Measurements from ENCODE around the gene RALGAPA2.

RALGAPA2 gene

DNA sequence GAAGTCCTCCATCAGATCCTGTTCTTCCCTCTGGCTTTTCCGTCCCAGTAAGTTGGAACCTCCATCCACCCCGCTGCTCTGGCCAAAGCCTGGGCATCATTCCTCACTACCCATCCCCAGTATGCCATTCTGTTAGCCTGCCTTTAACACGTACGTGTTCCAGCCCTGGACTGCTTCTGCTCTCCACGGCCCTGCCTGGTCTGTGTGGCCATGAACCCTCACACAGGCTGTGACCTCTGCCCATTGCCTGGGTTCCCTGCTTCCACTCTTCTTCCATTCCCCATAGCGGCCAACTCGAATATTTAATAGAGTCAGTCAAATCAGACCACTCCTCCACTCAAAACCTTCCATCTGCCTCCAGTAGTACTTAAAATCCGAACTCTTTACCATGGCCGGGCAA, 29.4 kb downstream of the RALGAPA2 start:
- no peak for DNase-seq

DNA sequence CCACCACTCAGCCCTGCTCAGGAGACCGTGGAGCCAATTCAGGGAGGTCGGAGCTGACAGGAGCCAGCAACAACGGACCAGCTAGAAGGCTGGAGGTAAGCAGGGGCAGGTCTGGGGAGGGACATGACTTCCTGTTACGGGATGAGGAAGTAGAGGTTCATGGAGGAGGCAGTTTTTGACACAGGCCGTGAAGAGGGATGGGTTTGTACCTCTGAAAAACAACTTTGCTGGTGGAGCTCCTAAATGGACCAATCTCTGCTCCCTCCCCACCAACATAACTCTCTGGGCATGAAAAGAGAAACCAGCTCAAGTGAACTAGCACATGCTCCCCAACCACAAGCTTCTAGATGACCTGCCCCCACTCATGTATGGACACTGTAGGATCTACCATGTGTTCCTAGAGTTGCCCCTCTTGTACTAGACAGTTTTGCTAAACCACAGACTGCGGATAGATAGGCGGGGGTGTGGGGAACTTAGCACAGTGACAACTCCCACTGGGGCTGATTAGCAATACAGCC, 31.4 kb downstream of the RALGAPA2 start:
- DNase-seq = no peak

DNA sequence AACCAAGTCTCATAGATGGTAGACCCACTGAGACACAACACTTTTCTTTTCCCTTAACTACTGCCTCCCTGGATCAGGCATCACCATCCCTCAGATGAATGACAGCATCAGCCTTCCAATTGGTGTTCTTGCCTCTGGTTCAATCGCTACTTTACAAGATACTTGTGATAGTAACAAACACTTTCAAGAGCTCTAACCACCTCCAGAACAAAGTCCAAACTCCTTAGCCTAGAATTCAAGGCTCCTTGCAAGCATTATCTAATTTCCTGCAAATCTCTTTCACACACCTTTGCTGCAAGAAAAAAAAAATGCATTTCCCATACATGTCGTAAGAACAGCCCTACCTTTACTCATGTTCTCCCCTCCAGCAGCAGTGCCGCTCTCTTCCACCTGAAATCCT, 33.1 kb downstream of the RALGAPA2 start:
- no peak for DNase-seq

DNA sequence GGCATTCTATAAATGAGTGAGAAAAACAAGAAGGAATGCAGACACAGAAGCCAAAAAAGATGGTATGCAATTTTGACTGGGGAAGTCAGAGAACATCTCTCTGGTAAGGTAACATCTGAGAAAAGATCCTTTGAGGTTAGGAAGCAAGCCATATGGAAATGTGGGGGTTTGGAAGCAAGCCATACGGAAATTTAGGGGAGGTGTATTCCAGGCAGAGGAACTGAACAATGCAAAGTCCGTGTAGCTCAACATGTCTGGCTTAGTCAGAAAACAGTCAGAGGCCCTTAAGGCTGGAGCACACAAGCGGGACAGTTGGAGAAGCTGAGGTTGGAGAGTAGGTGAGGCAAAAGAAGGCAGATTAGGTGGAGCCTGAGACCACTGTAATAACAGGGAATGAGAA, 35.3 kb downstream of the RALGAPA2 start:
- no peak for DNase-seq

DNA sequence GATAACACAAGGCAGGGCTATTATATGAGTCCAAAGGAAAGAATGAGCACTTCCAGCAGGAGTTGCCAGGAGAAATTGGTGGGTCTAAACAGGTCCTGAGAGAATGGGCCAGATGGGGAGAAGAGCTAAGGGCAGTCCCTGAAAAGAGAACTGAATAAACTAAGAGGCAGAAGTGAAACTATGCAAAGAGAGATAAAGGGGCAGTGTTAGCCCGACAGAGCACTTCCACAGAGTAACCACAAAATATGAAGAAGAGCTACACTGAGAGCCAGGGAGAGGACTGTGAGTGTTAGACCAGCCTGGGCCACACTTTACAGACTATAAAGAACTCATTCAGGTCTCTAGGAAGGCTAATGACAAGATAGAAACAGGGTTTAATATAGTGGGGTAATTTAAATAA, 43.8 kb downstream of the RALGAPA2 start:
- DNase-seq = no peak

DNA sequence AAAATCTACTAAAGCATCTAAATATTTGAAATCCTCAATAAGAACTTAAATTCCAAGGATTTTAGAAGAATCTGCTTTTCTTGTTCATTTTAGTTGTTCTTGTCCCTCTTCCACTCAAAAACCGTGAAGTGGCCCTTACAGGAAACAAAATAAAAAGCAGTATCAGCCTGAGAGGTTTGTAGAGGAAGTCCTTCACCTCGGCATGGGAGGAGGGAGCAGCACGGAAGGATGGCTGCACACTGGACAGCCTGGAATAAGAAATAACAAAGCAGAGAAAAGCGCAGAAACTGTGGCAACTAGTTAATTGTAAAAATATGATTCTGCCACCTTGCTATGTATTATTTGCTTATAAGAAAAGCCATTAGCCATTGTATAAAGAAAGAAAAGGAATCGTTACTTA, 46.1 kb downstream of the RALGAPA2 start:
- DNase-seq = no peak

DNA sequence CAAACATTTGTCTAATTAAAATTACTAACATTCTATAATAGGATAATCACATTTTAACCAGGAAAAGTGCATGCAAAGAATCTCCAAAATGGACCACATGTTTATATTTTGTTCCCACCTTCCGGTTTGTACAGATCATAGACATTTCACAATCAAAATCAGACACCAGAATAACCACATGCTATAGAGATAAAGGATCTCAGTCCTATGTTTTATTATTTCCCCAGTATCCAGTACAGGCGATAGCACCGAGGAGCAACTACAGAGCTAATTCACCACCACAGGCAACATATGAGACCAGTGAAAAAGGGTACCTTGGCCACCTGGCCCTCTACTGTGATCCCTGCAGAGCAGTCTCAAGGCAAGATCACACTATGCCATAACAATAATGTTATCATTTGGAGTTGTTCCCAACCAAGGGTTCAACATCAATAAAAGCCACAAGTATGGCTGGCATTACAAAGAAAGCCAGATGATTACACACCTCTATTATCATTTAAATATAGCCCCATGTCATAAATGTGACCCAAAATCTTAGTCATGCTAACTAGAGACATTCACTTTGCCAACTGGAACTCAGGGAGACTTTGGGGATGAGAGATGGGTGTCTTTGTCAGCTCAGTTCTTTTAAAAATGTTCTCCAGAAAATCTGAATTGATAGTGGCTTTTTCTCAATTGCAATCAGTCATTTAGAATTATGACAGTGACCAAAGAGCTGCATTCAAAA, 46.7 kb downstream of the RALGAPA2 start:
- no peak for DNase-seq

DNA sequence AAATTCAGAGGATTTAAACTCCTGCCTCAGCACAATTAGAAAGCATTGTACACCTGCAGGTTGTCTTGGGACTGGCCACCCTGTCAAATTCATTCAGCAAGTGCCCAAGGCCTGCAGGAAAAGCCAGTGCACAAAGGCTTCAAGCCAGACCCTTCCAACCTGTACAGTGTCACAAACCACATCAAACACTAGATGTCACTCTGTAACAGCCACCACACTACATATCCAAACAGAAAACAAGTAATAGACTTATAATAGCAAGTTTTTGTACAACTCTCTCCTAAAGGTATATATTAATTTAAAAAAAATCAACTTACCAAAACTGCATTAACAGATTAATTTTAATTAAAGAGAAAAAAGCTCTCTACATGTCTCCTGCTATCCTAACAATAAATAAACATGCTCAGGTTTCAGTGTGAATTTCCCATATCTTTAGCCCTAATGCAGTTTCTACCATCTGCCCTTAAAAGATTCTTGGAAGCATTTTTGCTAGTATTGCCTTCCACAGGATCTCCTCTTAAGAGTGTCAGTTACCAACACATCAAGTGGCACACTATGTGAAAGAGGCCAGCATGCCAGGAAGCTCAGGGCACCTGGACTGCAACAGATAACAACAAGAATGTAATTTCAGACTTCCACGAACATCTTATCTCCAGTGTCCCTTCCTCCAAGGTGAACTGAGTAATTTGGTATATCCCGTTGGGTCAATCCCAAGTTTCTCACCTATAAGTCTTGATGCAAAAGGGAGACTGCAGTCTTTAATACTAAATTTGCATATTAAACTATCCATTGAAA, 47.5 kb downstream of the RALGAPA2 start:
- peak; percentile 21 for DNase-seq

DNA sequence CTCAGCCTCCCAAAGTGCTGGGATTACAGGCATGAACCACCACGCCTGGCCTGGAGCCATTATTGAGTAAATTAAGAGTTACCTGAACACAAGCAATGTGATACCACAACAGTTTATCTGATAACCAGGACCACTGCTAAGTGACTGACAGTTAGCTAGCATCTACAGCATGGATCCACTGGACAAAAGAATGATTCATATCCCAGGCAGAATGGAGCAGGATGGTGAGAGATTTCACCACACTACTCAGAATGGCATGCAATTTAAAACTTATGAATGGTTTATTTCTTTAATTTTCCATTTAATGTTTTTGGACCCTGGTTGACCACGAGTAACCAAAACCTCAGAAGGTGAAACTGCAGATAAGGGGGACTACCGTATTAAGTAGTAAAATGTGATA, 48.6 kb downstream of the RALGAPA2 start:
- no peak for DNase-seq

DNA sequence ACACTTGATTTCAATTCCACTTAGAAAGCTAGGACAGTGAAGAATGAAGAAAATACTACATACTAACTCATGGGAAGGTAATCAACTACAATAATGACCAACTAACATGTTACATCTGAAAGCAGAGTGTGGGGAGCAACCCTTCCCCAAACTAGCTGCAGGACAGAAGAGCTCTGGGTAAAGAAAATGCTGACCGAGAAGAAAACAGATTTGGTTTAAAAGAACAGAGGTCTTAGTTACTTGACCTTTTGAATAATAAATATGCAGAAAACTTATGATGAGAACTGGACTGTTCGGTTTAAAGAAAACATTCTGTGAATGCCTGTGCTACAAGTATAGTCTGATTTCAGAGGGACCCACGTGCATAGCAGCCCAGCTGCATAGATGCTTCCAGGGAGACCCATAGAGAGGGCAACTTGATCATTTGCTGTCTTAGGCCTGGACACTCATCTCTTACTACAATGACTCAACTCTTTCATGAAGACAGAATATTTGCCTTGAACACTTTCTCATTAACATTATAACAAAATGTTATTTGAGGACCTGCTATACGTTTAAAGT, 53.5 kb downstream of the RALGAPA2 start:
- DNase-seq = no peak

DNA sequence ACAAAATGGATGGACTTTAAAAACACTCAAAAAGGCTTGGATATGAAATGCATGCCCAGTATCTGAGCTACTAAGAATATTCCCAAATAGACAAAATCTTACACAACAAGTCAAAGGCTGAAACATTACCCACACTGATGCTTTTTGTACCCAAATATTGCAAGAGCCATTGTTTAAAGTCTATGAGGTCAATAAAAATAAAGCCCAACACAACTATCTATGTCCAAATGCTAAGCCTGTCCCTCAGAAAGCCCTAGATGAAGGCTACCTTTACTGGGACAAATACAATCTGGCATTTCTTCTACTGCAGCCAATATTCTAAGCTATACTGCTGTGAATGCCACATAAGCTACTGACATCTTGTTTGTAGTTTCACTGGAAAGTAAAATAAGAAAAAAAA, 54.3 kb downstream of the RALGAPA2 start:
- DNase-seq = no peak

DNA sequence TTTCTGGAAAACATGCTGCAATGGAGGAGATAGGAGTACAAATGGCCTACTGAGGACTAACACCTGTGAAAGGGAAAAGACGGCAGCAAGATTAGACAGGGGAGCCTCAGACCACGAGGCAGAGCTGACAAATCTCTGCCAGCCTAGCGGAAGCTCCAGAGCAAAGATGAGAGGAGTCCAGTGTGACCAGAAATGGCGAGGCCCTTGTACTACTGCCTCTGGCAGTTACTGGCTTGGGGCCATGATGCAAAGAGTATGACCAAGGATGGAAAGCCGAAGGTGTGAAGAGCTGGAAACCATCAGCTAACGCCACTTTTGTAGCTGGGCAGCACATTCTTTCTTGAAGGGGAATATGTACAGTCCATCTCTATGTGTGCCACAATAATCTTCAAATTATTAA, 55.4 kb downstream of the RALGAPA2 start:
- no peak for DNase-seq

DNA sequence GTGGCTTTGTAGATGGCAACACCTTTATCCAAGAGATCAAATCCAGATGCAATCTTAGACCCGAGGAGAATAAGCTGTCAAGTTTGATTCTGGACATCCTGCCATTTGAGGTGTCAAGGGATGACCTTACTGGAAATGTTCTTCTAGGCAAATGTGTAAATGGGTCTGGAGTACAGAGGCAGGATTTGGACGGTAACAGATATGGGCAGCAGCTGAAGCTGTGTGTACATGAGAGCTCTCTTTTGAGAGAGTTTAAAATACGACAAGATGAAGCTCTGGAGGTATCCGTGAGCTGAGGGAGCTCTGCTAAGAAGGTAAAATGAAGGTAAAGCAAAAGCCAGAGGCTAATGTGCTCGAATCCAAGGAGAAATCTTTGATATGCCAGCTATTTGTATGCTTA, 56.6 kb downstream of the RALGAPA2 start:
- no peak for DNase-seq

DNA sequence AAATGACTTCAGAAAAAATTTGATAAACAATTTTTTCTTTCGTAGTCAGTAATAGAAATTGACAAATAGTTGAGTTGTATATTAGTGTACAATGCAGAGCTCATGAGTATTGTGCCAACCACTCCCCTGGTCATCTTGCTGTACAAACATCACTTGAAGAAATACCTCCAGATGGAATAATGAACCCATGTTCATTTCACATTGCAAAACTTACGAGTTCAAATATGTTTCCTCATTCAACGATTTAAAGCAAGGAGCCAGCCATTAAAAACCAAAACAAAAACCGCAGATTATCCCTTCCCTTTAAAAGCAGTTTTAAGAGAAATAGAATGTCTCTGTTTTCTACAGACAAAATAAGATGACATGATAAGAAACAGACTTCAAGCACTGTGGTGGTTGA, 62.5 kb downstream of the RALGAPA2 start:
- DNase-seq = no peak

DNA sequence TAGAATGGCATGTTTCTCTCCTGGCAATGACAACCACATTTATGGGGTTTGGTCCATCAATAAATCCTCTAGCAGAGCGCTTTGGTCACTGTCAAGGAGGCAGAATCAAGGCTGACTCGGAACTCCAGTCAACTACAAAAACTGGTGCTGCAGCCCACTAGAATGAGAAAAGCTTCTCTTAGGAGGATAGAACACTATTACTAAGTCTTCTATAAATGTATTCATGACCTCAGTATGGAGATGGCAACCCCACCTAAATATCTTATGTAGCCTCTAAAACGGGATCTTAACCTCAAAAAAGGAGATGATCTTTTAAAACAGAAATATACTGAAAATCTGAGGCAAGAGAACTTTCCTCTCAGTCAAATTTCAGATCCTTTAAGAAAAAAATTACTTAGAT, 68.5 kb downstream of the RALGAPA2 start:
- DNase-seq = no peak

DNA sequence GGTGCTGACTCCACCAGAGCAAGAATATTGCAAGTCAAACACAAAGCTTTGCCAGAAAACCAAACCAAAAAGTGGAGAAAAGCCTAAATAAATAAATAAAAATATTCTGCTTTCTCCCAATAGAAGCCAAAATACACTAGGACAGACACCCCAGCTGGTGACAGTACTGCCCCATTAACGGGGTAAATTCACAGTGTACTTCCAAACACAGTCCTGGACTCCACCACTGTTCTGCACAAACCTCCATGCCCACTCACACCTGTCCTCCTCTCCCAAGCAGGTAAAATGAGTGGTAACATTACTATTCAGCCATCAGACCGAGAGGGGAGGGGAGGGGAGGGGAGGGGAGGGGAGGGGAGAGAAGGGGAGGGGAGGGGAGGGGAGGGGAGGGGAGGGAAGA, 70.7 kb downstream of the RALGAPA2 start:
- no peak for DNase-seq

DNA sequence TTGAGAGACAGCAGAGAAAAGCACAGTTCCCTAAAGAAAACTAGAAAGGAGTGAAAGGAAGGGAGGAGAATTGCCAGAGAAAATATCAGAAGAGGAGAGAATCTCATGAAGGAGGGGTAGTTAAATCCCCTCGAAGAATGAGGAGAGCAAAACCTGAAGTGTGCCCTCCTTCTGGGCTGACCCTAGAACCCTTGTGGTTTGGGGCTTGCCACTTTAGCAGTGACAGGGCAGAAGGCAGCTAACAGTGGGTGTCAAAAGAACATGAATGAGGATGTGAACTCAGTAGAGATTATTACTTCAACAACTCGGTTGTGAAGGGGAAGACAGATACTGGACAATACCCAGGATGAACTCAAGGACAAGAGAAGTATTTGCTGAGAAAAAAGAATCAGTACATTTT, 73.6 kb downstream of the RALGAPA2 start:
- DNase-seq = no peak

DNA sequence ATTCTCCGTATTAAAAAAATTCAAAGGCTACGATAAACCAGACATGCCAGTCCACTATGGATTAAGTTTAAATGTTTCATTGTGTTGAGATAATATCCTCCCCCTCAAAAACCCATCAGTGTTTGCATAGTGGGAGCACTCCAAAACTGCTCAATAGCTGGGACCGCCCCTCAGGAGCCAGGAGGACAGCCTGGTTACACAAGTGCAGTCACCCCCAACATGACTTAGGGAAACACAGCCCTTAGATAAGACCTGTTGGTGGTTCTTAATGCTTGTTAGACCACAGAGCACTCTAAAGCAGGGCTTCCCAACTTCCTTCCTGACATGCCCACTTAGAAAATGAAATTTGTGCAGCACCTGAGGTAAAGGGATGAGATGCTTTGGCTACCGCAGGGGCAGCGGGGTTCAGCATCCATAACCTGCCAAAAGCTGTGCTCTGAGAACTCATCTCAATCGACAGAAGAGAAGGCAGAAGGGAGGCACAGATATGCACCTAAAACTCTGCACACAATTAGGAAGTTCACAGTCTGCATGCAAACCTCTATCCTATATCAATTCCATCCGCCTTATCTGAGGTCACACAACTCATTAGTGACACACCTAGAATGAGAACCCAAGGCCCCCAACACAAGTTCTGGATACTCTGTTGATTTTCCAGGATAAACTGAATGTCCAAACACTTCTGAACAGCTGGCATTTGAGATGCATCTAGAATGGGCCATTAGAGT, 74.3 kb downstream of the RALGAPA2 start:
- no peak for DNase-seq

DNA sequence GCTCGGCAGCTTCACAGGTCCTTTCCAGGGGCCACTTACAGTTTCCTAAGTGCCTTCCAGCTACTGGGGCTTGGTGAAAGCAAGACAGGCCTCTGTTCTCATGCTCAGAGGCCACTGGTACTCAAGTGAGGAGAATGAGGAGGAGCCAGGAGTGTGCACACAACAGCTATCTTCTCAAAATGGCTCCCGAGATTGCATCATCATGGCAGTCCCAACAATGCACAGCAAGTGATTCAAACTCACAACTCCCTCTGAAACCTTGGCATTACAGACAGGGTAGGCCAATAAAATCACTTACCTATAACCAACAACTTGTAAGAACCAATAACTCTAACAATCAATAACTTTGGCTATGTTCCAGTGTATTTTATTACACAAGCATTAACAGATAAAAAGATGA, 77.4 kb downstream of the RALGAPA2 start:
- DNase-seq = no peak

DNA sequence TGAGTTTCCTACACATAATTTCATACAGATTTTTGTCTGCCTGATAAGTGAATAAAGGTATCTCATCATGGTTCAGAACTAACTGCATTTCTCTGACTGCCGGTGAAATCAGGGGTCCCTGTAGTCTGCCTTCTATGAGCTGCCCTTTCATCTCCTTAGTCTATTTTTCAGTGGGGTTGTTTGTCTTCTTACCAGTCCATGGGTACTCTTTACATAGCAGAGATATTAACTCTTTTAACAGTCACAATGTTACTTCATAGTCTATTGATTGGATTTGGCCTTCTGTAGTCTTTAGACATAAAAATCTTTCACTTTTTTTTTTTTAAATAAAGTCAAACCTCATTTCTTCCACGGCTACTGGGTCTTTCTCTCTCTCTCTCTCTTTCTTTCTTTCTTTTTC, 79.8 kb downstream of the RALGAPA2 start:
- no peak for DNase-seq

DNA sequence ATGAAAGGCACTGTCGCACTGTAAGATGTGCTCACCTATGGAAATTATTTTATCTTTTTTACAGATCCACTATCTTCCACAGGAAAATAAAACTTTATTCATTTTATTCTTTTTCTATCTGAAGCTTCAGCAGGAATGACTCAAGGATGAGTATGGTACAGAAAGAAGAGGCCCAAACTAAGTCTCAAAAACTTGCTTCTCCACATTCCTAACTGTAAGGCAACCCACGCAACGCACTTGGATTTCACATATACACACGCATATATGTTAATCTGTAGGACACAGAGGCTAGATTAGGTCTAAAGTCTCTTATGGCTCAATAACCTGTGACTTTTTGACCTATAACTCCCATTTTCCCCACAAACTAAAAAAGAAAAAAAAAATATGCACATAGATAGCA, 81.9 kb downstream of the RALGAPA2 start:
- no peak for DNase-seq

DNA sequence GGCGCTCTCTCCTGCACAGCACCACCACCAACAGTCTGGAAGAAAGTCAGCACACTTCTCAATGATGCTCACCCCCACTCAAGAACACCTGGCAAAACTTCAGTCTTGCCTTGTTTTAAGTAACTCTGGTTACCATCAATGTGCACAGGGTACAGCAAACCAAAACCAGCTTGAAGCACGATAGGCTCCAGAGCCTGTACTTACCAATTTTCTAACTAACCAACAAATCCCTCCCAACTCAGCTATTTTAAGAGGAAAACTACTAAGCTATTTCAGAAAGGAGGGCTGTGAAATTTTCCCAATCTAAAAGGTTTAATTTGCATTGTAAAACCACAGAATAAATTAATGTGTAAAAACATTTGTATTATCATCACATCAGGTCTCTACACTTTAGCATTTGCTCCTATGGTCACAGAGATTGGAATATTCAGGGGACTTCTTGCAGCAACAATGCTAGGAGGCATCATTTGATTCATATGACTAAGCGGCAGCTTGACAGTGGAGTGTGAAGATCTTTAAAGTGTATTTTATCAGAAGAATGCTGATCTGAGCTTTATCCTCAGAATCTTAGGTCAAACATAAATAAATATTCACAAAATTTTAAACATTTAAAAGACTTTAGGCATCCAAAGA, 82.8 kb downstream of the RALGAPA2 start:
- no peak for DNase-seq

DNA sequence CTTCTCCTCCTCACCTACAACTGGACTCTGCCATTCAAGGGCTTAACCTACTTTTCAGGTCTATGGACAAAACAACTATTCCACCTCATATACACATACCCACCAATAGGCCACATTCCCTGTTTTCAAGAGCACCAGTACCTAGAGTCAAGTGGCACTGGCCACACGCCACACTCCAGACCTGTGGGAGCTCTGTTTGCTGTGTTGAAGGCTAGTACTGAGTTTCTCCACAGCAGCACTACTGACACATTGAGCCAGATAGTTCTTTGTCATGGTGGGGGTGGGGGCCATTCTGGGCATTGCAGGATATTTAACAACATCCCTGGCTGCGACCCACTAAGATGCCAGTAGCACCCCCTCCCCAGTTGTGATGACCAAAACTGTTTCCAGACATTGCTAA, 84.1 kb downstream of the RALGAPA2 start:
- no peak for DNase-seq
